Right ventricle myocardium inferior (tissue), 1 donor: Measurements from ENCODE around the gene DHRSX. TPM values are rescaled to one million over a fixed set of nuclear protein-coding genes. Genes with fewer than 3 reads are reported as not detected.
"Not testable (repeated sequence)": the region's sequence is repeated elsewhere in the genome, so short reads cannot be mapped to it uniquely, and the experiment has no call there.

ENCODE experiments used
- ATAC-seq: fragments of 200-7000 bp; cut with Tn5 transposase; one replicate; pipeline ENCODE4 v1.9.1; 2020; ENCODE audit warnings: mild to moderate bottlenecking, moderate library complexity
- DNase-seq: peaks from one replicate; pipeline ENCODE4 v3.0.0; 2021; ENCODE audit errors: missing footprints
- intact Hi-C: fragments of 100-400 bp; cut with DNase I; formaldehyde crosslinking; loops from one replicate; pipeline ENCODE4 v1.11.0; 2022
- total RNA-seq: library from RNA; stranded (reverse); fragmentation: NEBNext Ultra II Directional; extraction: Animal tissue kit (Norgen Biotek cat#: 25700); gene quantifications from one replicate; pipeline ENCODE4 v1.2.1, GENCODE V29; 2021
- donor health status: DM: no; HTN: yes; CAD: no; lungs with severe emphysema.

Gene DHRSX
- total RNA-seq, 1 donor from 2014 or later: 31.0 TPM

DNA sequence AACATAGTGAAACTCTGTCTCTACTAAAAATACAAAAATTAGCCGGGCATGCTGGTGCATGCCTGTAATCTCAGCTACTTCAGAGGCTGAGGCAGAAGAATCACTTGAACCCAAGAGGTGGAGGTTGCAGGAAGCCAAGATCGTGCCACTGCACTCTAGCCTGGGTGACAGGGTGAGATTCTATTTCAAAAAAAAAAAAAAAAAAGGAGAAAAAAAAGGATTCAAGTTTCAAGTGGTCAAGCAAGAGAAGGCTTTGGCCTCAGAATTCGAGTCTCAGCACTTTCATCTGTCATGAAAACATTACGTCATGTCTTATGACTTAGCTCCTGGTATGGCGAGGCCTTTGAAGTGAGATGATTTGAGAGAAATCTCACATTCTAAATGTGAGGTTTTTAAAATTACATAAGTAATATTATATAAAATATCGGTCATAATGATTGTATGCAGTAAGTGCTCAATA, 21.2 kb upstream of the DHRSX start:
- intact Hi-C loops: no loop called here
- ATAC-seq (no peak), DNase-seq (no peak)

DNA sequence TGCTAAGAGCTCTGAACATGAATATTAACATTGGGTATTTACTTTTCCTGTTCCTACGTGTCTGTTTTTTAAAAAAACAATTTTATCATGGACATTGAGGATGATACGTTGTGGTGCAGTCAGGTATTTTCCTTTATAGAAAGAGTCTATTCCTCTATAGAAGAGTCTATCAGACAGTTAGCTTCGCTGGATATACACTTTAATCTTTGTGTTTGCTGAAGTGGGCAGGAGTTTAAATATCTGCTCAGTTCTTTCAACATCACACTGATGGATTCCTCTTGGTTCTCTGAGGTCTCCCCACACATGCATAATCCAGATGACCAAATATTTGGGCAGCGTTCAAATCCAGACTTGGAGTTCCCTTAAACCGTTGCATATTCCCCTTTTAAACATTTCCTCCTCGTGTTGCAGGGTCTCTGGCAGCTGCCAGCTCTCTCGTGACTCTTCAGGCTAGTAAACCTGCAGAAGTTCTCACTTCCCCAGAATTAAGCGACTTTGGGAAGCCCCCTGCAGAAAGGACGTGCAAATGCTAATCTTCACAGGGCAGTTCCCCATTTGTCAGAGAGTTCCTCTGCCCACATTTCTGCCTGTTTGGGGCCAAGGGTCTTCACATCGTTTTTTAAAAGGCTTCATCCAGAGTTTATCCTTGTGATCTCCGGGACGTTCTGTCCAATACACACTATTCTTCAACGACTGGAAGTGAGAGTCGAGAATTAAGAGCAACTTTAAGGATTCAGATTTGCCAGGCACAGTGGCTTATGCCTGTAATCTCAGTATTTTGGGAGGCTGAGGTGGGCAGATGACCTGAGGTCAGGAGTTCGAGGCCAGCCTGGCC, 20.5 kb upstream of the DHRSX start:
- intact Hi-C loops: no loop called here
- ATAC-seq (peak; percentile 72), DNase-seq (no peak)

DNA sequence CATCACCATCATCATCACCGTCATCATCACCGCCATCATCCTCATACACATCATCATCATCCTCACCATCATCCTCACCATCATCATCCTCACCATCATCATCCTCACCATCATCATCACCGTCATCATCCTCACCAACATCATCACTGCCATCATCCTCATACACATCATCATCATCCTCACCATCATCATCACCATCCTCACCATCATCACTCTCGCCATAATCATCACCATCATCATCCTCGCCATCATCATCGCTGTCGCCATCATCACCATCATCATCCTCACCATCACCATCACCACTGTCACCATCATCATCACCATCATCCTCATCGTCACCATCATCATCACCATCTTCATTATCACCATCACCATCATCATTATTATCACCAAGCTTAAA, 19.8 kb upstream of the DHRSX start:
- intact Hi-C loops: no loop called here
- ATAC-seq: no peak
- DNase-seq: no peak

DNA sequence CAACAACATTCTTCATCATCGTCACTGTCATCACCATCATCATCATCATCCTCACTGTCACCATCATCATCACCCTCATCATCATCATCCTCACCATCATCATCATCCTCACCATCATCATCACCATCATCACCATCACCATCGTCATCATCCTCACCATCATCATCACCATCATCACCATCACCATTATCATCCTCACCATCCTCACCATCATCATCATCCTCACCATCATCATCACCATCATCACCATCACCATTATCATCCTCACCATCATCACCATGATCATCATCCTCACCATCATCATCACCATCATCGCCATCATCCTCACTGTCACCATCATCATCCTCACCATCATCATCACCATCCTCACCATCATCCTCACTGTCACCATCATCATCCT, 18.9 kb upstream of the DHRSX start:
- ATAC-seq, intact Hi-C loops, DNase-seq: not testable (repeated sequence)

DNA sequence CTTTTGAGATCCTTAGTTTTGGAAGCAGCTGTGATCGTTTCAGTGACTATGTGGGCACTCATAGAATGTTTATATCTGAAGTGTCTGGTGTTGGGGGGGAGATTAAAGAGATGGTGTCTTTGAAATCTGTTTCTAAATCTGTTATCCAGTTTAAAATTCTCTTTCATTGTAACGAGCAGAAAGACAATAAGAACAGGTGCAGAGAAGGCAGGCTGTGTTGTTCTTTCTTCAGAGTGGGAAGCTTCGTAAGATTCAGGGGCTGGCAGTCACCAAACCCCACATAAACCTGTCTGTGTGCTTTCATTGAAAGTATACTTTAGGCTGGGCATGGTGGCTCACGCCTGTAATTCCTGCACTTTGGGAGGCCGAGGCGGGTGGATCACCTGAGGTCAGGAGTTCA, 16.3 kb upstream of the DHRSX start:
- ATAC-seq (no peak), DNase-seq (no peak)
- intact Hi-C loops: no loop called here

DNA sequence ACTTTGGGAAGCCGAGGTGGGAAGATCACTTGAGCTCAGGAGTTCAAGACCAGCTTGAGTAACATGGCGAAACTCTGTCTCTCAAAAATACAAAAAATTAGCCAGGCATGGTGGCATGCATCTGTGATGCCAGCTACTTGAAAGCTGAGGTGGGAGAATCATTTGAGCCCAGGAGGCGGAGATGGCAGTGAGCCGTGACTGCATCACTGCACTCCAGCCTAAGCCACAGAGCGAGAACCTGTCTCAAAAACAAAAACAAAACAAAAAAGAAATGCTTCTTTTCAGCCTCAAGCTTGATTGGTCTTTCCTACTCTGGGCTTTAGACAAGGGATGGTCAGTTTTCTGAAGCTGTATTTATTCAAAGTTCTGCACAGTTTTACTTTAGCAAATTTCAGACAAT, 15.8 kb upstream of the DHRSX start:
- DNase-seq: no peak
- no peak for ATAC-seq
- intact Hi-C loops: no loop called here

DNA sequence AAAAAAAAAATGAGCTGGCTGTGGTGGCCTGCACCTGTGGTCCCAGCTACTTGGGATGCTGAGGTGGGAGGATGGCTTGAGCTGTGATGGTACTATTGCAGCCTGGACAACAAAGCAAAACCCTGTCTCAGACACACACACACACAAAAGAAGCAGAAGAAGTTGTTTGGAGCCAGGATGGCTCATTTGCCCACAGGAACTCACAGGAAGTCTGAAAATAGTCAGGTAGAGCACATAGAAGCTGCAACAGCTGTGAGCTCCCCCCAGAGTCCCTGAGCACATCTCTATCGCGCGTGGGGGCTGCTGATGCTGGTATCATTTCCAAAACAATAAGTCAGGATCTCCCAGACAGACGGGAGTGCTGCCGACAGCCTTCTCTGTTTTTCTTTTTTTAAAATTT, 13.4 kb upstream of the DHRSX start:
- no peak for ATAC-seq
- intact Hi-C loops: no loop called here
- no peak for DNase-seq

DNA sequence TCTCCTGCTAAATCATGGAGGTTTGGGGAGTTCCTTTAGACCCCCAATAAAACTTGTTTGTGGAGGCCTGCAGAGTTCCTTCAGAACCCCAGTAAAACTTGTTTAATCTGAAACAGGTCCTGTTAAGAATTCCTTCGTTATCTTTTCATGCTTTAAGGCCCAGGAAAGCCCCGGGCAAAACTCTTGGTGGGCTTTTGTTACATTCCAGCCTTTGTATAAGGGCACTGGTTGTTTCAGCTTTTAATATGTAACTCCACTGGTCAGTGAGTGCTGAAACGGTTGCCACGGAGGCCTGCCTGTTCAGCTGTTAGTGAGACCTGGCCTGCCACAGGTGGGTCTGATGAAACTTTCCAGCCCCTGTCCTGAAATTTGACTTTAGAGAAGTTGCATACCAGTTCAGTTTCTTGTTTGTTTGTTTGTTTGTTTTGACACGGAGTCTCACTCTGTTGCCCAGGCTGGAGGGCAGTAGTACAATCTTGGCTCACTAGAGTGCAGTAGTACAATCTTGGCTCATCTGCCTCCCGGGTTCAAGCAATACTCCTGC, 12.4 kb upstream of the DHRSX start:
- intact Hi-C loops: no loop called here
- DNase-seq: no peak
- no peak for ATAC-seq

DNA sequence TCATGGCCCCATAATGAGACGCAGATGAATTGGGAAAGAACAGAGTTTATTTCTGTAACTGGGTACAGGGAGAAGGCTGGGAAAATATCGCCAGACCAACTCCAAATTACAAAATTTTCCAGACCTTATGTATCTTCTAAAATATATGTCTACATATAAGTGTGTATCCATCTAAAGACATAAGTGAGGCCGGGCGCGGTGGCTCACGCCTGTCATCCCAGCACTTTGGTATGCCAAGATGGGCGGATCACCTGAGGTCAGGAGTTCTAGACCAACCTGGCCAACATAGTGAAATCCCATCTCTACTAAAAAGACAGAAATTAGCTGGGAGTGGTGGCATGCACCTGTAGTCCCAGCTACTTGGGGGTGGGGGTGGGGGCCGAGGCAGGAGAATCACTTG, 11.7 kb upstream of the DHRSX start:
- ATAC-seq (no peak), DNase-seq (no peak)
- intact Hi-C loops: no loop called here

DNA sequence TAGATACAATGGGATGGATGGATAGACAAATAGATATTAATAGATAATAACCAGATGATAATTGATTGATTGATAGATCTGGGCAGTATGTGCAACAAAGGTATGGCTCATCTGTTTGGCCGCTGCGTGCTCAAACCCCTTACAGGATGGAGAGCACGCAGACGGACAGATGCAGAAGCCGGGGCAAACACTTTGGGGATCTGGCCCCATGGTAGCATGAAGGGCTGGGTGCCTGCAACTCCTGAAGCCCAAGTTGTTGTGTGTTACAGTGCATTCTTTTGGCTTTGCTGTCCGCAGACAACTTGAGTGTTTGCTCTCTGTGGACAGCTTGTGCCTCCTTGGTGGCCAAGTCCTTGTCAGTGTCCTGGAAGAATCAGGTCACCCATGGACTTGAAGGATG, 10.6 kb upstream of the DHRSX start:
- intact Hi-C loops: no loop called here
- DNase-seq: no peak
- ATAC-seq: no peak

DNA sequence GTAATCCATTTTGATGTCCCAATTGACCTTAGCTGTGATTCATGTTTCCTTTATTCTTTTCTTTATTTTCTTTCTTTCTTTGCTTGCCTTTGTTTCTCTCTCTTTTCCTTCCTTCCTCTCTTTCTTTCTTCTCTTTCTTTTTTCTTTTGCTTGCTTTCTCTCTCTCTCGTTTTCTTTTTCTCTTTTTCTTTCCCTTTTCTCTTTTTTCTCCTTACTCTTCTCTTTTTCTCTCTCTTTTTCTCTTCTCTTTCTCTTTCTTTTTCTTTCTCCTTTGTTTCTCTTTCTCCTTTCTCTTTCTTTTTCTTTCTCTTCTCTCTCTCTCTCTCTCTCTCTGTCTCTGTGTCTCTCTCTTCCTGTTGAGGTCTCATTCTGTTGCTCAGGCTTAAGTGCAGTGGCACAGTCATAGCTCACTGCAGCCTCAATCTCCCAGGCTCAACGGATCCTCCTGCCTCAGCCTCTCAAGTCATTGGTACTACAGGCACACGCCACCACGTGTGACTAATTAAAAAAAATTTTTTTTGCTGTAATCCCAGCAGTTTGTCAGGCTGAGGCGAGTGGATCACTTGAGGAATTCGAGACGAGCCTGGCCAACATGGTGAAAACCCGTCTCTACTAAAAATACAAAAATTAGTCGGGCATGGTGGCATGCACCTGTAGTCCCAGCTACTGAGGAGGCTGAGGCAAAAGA, 8.0 kb upstream of the DHRSX start:
- intact Hi-C loops: no loop called here
- DNase-seq (no peak), ATAC-seq (no peak)

DNA sequence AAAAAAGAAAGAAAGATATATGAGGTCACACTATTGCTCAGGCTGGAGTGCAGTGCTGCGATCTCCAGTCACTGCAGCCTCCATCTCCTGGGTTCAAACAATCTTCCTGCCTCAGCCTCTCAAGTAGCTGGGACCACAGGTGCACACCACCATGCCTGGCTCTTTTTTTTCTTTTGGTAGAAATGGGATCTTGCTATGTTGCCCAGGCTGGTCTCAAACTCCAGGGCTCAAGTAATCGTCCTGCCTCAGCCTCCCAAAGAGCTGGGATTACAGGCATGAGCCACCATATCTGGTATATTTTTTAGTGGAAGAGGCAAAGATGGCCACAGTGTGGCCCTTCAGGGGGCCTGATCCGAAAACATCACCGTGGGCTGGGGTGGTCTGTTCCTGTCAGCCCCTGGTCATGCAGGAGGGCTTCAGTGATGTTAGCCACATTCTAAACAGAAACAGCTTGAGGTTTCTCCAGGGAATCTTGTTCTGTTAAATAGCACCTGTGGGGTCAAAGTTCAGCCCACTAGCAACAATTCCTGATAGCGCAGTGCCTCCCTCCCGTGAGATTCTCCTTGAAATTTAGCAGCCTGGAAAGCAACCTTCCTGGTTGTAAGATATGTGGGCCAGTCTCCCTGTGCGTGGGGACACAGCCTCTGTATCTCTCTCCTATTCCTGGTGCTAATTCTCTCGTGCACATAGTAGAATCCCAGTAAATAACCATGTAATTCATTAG, 7.3 kb upstream of the DHRSX start:
- intact Hi-C loops: no loop called here

DNA sequence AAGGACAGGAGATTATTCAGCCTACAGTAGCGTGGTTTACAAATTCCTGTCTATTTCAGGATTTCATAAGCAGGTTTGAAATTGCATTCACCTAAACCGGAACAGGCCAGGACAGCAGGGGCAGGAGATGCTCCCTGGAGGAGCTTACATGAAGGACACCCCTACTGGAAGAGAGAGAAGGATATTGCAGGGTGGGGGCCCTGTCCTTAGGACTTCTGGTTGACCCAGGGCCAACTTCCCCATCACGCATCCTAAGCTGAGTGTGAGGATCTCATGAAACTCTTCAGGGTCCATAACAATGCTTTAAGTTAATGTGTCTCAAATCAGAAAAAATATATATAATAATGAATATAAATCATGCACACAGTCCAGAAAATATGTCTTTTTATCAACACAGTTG, 6.4 kb upstream of the DHRSX start:
- intact Hi-C loops: no loop called here
- no peak for ATAC-seq
- DNase-seq: no peak

More for the DNA sequence above, 7.3 kb upstream of the DHRSX start:
- ATAC-seq (no peak), DNase-seq (no peak)

DNA sequence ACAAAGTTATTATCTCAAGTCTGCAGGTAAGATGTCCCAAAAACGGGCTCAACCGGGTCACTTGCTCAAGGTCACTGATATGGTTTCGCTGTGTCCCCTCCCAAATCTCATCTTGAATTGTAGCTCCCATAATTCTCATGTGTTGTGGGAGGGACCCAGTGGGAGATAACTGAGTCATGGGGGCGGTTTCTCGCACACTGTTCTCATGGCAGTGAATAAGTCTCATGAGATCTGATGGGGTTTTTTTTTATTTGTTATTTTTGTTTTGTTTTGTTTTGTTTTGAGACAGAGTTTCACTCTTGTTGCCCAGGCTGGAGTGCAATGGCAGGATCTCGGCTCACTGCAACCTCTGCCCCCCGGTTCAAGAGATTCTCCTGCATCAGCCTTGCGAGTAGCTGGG, 4.6 kb upstream of the DHRSX start:
- DNase-seq, ATAC-seq, intact Hi-C loops: not testable (repeated sequence)

DNA sequence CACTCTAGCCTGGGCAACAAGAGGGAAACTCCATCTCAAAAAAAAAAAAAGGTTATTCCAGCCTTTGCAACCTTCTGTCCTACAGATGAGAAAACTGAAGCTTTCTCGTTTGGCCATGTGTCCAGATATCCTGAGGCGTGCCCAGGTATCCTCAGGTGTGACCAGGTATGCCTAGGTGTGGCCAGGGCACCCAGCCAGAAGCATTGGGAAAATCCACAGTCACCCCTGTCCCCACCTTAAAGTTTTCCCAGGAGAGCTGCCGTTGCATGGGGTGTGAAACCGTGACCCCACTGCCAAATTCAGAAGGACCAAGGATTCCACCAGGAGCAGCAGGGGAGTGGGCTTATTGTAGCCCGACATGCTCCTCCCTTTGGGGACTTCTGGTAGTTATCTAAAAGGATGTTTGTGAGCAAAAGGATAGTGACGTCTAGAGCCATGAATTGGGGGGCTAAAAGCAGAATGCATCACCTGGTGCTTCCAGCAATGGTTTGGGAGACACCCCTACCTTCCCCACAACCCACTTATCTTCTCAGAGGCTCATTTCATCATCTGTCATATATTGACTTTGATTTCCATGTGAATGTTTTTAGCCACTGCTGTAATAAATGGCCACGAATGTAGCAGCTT, 4.0 kb upstream of the DHRSX start:
- ATAC-seq: no peak
- intact Hi-C loops: no loop called here

DNA sequence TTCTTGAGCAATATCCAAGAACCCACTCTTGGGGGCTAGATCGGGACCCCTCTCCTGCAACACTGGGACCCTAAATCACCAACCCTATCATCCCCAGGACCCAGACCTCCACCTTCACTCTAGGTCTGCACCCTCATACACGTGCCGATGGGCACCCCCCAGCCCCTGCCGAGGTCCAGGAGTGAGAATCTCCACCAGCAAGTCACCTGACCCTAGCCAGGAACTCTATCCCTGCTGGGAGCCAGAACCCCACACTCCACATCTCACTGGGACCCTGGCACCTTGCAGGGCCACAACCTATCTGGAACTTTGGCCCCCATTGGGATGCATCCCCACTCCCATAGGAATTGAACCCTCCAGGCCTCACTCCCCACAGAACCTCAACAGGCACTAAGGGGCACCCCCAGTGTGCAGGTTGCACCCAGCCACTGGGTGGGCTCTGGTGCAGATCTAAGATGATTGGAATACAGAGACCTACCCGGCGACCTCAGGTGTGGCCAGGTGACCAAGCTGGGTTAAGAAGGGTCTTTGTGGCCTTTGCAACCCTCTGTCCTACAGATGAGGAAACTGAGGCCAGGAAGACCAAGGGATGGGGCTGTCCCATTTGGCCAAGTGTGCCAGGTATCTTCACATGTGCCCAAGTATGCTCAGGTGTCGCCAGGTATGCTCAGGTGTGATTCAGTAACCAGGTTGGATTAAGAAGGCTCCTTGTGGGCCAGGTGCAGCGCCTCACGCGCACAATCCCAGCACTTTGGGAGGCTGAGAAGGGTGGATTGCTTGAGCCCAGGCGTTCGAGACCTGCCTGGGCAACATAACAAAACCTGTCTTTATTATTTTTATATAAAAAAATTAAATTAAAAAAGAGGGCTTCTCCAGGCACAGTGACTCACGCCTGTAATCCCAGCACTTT, 3.1 kb upstream of the DHRSX start:
- intact Hi-C loops: no loop called here
- DNase-seq (no peak), ATAC-seq (no peak)

More for the DNA sequence above, 4.0 kb upstream of the DHRSX start:
- DNase-seq: no peak

DNA sequence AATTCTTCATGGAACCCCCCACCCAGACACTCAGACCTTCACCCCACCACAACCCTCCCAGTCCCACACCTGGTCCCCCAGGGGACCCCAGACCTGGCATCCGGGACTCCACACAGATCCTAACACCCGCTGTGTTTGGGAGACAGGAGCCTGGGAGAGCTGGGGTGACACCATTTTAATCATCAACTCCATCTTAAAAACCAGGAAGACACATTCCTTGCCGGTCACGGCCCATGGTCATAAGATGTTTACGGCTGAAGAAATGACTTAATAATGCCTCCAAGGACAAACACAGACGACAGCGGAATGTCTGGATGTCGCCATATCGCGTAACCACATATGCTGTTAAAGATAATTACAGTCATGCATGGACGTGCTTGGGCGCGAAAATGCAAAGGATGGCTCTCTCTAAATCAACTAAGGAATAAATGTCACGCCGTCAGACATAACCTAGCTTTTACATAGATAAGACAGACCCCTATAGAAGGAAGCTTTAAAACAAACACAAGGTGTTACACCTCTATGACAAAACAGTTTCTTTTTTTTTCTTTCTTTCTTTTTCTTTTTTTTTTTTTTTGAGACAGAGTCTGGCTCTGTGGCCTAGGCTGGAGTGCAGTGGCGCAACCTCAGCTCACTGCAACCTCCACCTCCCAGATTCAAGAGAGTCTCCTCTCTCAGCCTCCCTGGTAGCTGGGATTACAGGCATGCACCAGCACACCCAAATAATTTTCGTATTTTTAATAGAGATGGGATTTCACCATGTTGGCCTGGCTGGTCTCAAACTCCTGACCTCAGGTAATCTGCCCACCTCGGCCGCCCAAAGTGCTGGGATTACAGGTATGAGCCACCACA, 2.1 kb upstream of the DHRSX start:
- ATAC-seq (no peak), DNase-seq (no peak)
- intact Hi-C loops: no loop called here
